CD14-positive monocyte (primary cell): ENCODE data around the gene PBX3. TPM values are rescaled to one million over a fixed set of nuclear protein-coding genes. Genes with fewer than 3 reads are reported as not detected.

Experiments used
- DNase-seq, 3 donors: peaks; one replicate each; pipeline ENCODE4 v3.0.0-alpha.2; 2011 to 2022
- H2AFZ ChIP-seq: 2 replicates; pipeline ENCODE4 v1.6.0; 2012; ENCODE audit warnings: mild to moderate bottlenecking, low read depth, low read length, inconsistent platforms; ENCODE audit not compliant: insufficient read depth, poor library complexity, severe bottlenecking
- H3K27ac ChIP-seq, 2 donors: 1 replicate in 1 of 2; 2 replicates in 1 of 2; pipeline ENCODE4 v1.5.1; 2012 to 2013; ENCODE audit warnings: low read length in 2 of 2, control low read depth in 1 of 2, inconsistent platforms in 1 of 2, low read depth in 1 of 2, mild to moderate bottlenecking in 1 of 2
- H3K27me3 ChIP-seq, 2 donors: one replicate each; pipeline versions ENCODE4 v1.6.0 to v1.6.1; 2011 to 2013; ENCODE audit warnings: low read length in 2 of 2; ENCODE audit not compliant: control insufficient read depth in 2 of 2, insufficient read depth in 2 of 2
- H3K36me3 ChIP-seq, 2 donors: replicated peaks in 1 of 2; 1 replicate in 1 of 2; 2 replicates in 1 of 2; pipeline versions ENCODE4 v1.5.1 to v1.6.1; 2012 to 2013; ENCODE audit warnings: low read length in 2 of 2, control low read depth in 1 of 2, inconsistent platforms in 1 of 2, mild to moderate bottlenecking in 1 of 2; ENCODE audit not compliant: insufficient read depth in 2 of 2, control insufficient read depth in 1 of 2
- H3K4me1 ChIP-seq, 2 donors: 1 replicate in 1 of 2; 2 replicates in 1 of 2; pipeline versions ENCODE4 v1.5.1 to v1.6.1; 2012 to 2013; ENCODE audit warnings: low read length in 2 of 2, control low read depth in 1 of 2, inconsistent platforms in 1 of 2, mild to moderate bottlenecking in 1 of 2, moderate library complexity in 1 of 2; ENCODE audit not compliant: insufficient read depth in 2 of 2, control insufficient read depth in 1 of 2
- H3K4me2 ChIP-seq: replicated peaks from 2 replicates; pipeline ENCODE3; 2012; ENCODE audit warnings: low read length, moderate library complexity, mild to moderate bottlenecking; ENCODE audit not compliant: poor library complexity, severe bottlenecking; ENCODE audit errors: extremely low read depth
- H3K4me3 ChIP-seq, 3 experiments: fragments of 200-600 bp in 1 of 3; sonication (generic) in 1 of 3; replicated peaks in 1 of 3; 1 replicate in 2 of 3; 2 replicates in 1 of 3; pipeline ENCODE4 v1.5.1; 2011 to 2013; ENCODE audit warnings: low read length in 3 of 3, mild to moderate bottlenecking in 3 of 3, control low read depth in 2 of 3, low read depth in 2 of 3, inconsistent platforms in 1 of 3, moderate library complexity in 1 of 3
- H3K79me2 ChIP-seq: 2 replicates; pipeline ENCODE4 v1.6.0; 2012; ENCODE audit warnings: mild to moderate bottlenecking, control low read depth, inconsistent platforms, low read length, moderate library complexity; ENCODE audit not compliant: insufficient read depth
- H3K9ac ChIP-seq: 2 replicates; pipeline ENCODE4 v1.6.0; 2017; ENCODE audit warnings: low read length, mild to moderate bottlenecking; ENCODE audit not compliant: insufficient read depth, poor library complexity, severe bottlenecking
- H3K9me3 ChIP-seq, 2 donors: replicated peaks in 1 of 2; 1 replicate in 1 of 2; 2 replicates in 1 of 2; pipeline versions ENCODE4 v1.5.1 to v1.6.1; 2012 to 2013; ENCODE audit warnings: low read length in 2 of 2, control low read depth in 1 of 2; ENCODE audit not compliant: control insufficient read depth in 1 of 2, insufficient read depth in 1 of 2
- H4K20me1 ChIP-seq: 2 replicates; pipeline ENCODE4 v1.6.0; 2012; ENCODE audit warnings: mild to moderate bottlenecking, low read length, control low read depth, moderate library complexity; ENCODE audit not compliant: insufficient read depth
- H3K27ac Mint-ChIP-seq, 7 donors: one replicate each; pipeline ENCODE4 v1.8.0; 2020; ENCODE audit warnings: mild to moderate bottlenecking in 7 of 7, mixed read lengths in 7 of 7, moderate library complexity in 6 of 7, inconsistent platforms in 2 of 7
- H3K27me3 Mint-ChIP-seq, 3 donors: one replicate each; pipeline ENCODE4 v1.8.0; 2021 to 2022; ENCODE audit warnings: low read depth in 3 of 3, mild to moderate bottlenecking in 3 of 3, mixed read lengths in 3 of 3, moderate library complexity in 3 of 3, inconsistent platforms in 1 of 3
- H3K36me3 Mint-ChIP-seq, 2 donors: one replicate each; pipeline ENCODE4 v1.8.0; 2020; ENCODE audit warnings: mixed read lengths in 2 of 2, inconsistent platforms in 1 of 2, mild to moderate bottlenecking in 1 of 2
- H3K4me1 Mint-ChIP-seq: one replicate; pipeline ENCODE4 v1.8.0; 2020; ENCODE audit warnings: mild to moderate bottlenecking, mixed read lengths
- H3K4me3 Mint-ChIP-seq, 2 donors: one replicate each; pipeline ENCODE4 v1.8.0; 2020; ENCODE audit warnings: mild to moderate bottlenecking in 2 of 2, mixed read lengths in 2 of 2, moderate library complexity in 1 of 2
- H3K9me3 Mint-ChIP-seq, 7 donors: one replicate each; pipeline ENCODE4 v1.8.0; 2020 to 2022; ENCODE audit warnings: mixed read lengths in 7 of 7, mild to moderate bottlenecking in 6 of 7, moderate library complexity in 6 of 7, inconsistent platforms in 2 of 7
- WGBS: methylation state at CpG from one replicate; pipeline ENCODE4 v1.1.5; 2013; ENCODE audit warnings: missing lambda C conversion rate; ENCODE audit not compliant: insufficient coverage; 5-methylcytosine and 5-hydroxymethylcytosine counted together
- intact Hi-C, 2 donors: fragments of 100-400 bp; cut with micrococcal nuclease; formaldehyde crosslinking; loops; one replicate each; pipeline versions ENCODE4 v1.15.0 to v1.15.1; 2023
- polyA plus RNA-seq, 3 donors: library from polyadenylated mRNA; depleted of rRNA in 1 of 3; unstranded in 2 of 3; stranded (reverse) in 1 of 3; fragments of 300-500 nt in 2 of 3; fragments of >200 nt in 1 of 3; fragmentation: Illumina TruSeq in 2 of 3; gene quantifications; 1 replicate in 2 of 3; 2 replicates in 1 of 3; pipeline ENCODE4 v1.2.3, GENCODE V29; 2012 to 2021
- TF ChIP-seq, protein P1 (sequence below): fragments of 200-600 bp; IDR thresholded peaks from one replicate; pipeline ENCODE4 v1.8.0; 2022; ENCODE audit warnings: antibody characterized with exemption, mild to moderate bottlenecking

PBX3 gene
- polyA plus RNA-seq, 3 donors = 6.6 to 22.7 (median 7.1) TPM

DNA sequence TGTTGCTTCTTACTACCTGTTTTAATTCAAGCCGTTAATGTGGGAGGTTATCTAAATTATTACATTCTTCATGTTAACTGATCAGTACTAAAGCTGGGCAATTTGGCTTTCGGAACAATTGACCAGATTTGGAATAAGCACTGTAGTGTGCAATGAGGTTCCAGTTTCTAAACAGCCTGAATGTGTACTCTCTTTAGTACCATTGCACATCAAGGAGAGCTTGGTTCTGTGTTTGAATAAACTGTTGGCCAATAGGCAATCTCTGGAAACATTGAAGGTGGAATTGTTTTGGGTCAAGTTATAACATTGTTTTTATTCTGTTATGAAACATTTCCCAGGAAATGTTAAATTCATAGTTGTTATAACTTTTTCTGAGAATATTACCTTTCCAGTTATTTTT lies 105.2 kb downstream of the PBX3 start:
- H3K9ac ChIP-seq = no peak overlapping the region
- intact Hi-C loops = no loop called here
- no peak overlapping the region for H3K27ac ChIP-seq
- H3K9me3 ChIP-seq = no peaks in the 10 kb centered on the region
- H3K27me3 ChIP-seq = no peaks in the 10 kb centered on the region
- peaks cover 0 to 2% (median 0%) of the 10 kb centered on the region in 3 donors for H3K27me3 Mint-ChIP-seq
- no peak overlapping the region for H3K4me3 ChIP-seq
- H3K4me1 Mint-ChIP-seq = peaks cover 10% of the 10 kb centered on the region
- H3K27ac Mint-ChIP-seq = no peak overlapping the region
- no peak overlapping the region for H3K4me3 Mint-ChIP-seq
- H4K20me1 ChIP-seq = peaks cover 3% of the 10 kb centered on the region
- TF ChIP-seq, protein P1, sequence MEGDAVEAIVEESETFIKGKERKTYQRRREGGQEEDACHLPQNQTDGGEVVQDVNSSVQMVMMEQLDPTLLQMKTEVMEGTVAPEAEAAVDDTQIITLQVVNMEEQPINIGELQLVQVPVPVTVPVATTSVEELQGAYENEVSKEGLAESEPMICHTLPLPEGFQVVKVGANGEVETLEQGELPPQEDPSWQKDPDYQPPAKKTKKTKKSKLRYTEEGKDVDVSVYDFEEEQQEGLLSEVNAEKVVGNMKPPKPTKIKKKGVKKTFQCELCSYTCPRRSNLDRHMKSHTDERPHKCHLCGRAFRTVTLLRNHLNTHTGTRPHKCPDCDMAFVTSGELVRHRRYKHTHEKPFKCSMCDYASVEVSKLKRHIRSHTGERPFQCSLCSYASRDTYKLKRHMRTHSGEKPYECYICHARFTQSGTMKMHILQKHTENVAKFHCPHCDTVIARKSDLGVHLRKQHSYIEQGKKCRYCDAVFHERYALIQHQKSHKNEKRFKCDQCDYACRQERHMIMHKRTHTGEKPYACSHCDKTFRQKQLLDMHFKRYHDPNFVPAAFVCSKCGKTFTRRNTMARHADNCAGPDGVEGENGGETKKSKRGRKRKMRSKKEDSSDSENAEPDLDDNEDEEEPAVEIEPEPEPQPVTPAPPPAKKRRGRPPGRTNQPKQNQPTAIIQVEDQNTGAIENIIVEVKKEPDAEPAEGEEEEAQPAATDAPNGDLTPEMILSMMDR = no peak
- no peaks in the 10 kb centered on the region for H3K9me3 Mint-ChIP-seq
- no peaks in the 10 kb centered on the region for H3K4me1 ChIP-seq
- H3K79me2 ChIP-seq = peaks cover 18% of the 10 kb centered on the region
- H3K36me3 ChIP-seq = no peaks in the 10 kb centered on the region
- DNase-seq = no peak
- no peak overlapping the region for H2AFZ ChIP-seq
- no CpG with 5 or more reads among the region's 2 CpGs for WGBS
- no peak overlapping the region for H3K4me2 ChIP-seq
- H3K36me3 Mint-ChIP-seq = peaks cover 0 to 4% of the 10 kb centered on the region in 2 donors

DNA sequence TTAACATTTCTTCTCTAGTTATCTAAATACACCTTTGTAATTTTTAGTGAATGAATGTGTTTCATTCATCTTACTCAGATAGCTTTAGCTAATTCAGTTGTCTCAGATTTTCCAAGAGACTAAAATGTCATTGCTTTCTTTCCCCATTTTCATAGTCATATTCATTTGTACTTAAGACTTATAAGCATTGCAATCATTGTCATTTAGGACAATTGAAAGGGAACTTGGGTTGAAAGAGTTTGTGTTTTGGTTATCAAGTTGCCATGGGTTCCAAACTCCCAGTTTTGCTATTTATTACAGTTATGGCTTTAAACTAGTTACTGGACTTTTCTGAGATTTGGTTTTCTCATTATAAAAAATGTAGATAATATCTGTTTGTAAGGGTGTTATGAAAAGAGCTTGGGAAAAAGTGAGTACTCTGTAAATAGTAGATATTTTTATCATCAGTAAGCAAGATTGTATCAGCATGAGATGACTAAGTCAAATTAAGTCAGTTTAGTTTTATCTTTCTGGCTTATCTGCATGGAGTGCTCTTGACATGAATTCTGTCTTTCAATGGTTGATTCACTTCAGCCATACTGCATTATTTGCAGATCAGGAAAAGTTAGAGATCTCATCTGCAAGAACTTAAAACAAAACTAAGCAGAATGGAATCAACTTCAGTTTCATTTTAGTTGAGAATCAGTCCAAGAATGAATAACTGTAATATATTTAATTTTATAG lies 107.5 kb downstream of the PBX3 start:
- no peak overlapping the region for H3K27ac ChIP-seq
- H4K20me1 ChIP-seq = peaks cover 7% of the 10 kb centered on the region
- H3K79me2 ChIP-seq = peaks cover 5% of the 10 kb centered on the region
- intact Hi-C loops = no loop called here
- DNase-seq = no peak
- H2AFZ ChIP-seq = no peak overlapping the region
- TF ChIP-seq, protein P1 = no peak
- no peak overlapping the region for H3K9ac ChIP-seq
- no peaks in the 10 kb centered on the region for H3K4me1 ChIP-seq
- Mint-ChIP-seq H3K4me3 (no peak overlapping the region), H3K9me3 (no peaks in the 10 kb centered on the region), H3K36me3 (peaks cover 0 to 2% of the 10 kb centered on the region in 2 donors), H3K27me3 (peaks cover 0 to 2% (median 0%) of the 10 kb centered on the region in 3 donors), H3K27ac (no peak overlapping the region), H3K4me1 (peaks cover 4% of the 10 kb centered on the region)
- no peak overlapping the region for H3K4me2 ChIP-seq
- H3K36me3 ChIP-seq = no peaks in the 10 kb centered on the region
- no peak overlapping the region for H3K4me3 ChIP-seq
- H3K27me3 ChIP-seq = no peaks in the 10 kb centered on the region
- no peaks in the 10 kb centered on the region for H3K9me3 ChIP-seq
